ENCODE results near the gene ASXL2. TPM values are rescaled to one million over a fixed set of nuclear protein-coding genes. Genes with fewer than 3 reads are reported as not detected.
"Not testable (repeated sequence)": the region's sequence is repeated elsewhere in the genome, so short reads cannot be mapped to it uniquely, and the experiment has no call there.

The ASXL2 gene
- total and polyA plus RNA-seq, 4 experiments from 2014 or later: 6.3 to 63.6 (median 33.1) TPM

- CTCF ChIA-PET (ENCODE audit: partially characterized antibody): interaction anchor here (1.2 to 1.6 kb wide), 2 partner anchors 8 to 47 kb away, joined by 3 to 4 read pairs; no protein-coding TSS in a partner anchor
- Mint-ChIP-seq H3K27ac (no peak overlapping the region), H3K4me3 (no peak overlapping the region), H3K27me3 (no peaks in the 10 kb centered on the region), H3K9me3 (no peaks in the 10 kb centered on the region), H3K36me3 (no peaks in the 10 kb centered on the region), H3K4me1 (no peaks in the 10 kb centered on the region)
- intact Hi-C loops (cut with micrococcal nuclease): no loop called here
- Histone ChIP-seq H3K4me1 (ENCODE audit: insufficient read depth, low read length) (no peaks in the 10 kb centered on the region), H3K27me3 (ENCODE audit: insufficient read depth, low read length) (no peaks in the 10 kb centered on the region), H3K27ac (ENCODE audit: low read depth, low read length) (no peak overlapping the region), H3K36me3 (ENCODE audit: insufficient read depth, low read length) (no peaks in the 10 kb centered on the region), H3K4me3 (ENCODE audit: low read length in 2 of 2) (no peak overlapping the region), H3K9me3 (ENCODE audit: control insufficient read depth in 1 of 2, low read length in 2 of 2) (no peaks in the 10 kb centered on the region)
- POLR2A ChIA-PET (ENCODE audit: partially characterized antibody): no interaction called here
- no peak for DNase-seq
Measured at GRCh38 chr2:25903216-25903776, 25.0 kb upstream of the ASXL2 start.

DNA sequence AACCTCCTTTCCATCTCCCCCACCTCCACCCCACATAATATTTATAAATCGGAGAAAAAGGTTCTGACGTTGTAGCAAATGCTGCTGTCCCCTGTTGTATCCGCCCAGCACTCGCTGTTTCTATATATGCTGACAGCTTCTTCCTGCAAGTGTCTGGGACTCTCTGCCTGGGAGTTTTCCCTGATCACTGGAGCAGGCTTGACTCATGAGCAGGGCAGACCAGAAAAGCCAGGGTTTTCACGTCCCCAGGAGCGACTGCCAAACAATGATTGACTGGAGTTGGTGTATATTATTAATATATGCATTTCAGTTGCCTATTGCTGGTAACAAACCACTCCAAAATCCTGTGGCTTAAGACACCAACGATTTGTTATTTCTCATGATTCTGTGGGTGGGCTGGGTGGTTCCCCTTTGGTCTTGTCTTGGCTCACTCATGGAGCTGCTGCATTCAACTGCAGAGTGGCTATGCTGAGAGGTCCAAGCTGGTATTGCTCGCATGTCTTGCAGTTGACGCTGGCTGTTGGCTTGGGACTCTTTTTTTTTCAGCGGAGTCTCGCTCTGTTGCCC lies 21.2 kb upstream of the ASXL2 start:
- no peaks in the 10 kb centered on the region for H3K4me1 Mint-ChIP-seq
- Histone ChIP-seq H3K36me3 (ENCODE audit: insufficient read depth, low read length) (no peaks in the 10 kb centered on the region), H3K4me3 (ENCODE audit: low read length in 2 of 2) (no peak overlapping the region), H3K4me1 (ENCODE audit: insufficient read depth, low read length) (no peaks in the 10 kb centered on the region), H3K27me3 (ENCODE audit: insufficient read depth, low read length) (no peaks in the 10 kb centered on the region), H3K9me3 (ENCODE audit: control insufficient read depth in 1 of 2, low read length in 2 of 2) (no peaks in the 10 kb centered on the region), H3K27ac (ENCODE audit: low read depth, low read length) (no peak overlapping the region)
- no peak overlapping the region for H3K4me3 Mint-ChIP-seq
- intact Hi-C loops (cut with micrococcal nuclease): no loop called here
- H3K36me3 Mint-ChIP-seq: no peaks in the 10 kb centered on the region
- H3K27ac Mint-ChIP-seq: peak overlapping the region in 1 of 7 donors; percentile 58
- no peak for DNase-seq
- ChIA-PET CTCF (ENCODE audit: partially characterized antibody) (no interaction called here), POLR2A (ENCODE audit: partially characterized antibody) (no interaction called here)
- H3K9me3 Mint-ChIP-seq: peaks cover 0 to 3% (median 0%) of the 10 kb centered on the region in 8 donors
- no peaks in the 10 kb centered on the region for H3K27me3 Mint-ChIP-seq

- no peaks in the 10 kb centered on the region for H3K27me3 ChIP-seq (ENCODE audit: insufficient read depth, low read length)
- H3K27ac ChIP-seq (ENCODE audit: low read depth, low read length): no peak overlapping the region
- Mint-ChIP-seq H3K9me3 (peaks cover 0 to 3% (median 0%) of the 10 kb centered on the region in 8 donors), H3K27ac (no peak overlapping the region), H3K36me3 (no peaks in the 10 kb centered on the region), H3K27me3 (no peaks in the 10 kb centered on the region), H3K4me3 (no peak overlapping the region), H3K4me1 (no peaks in the 10 kb centered on the region)
- H3K9me3 ChIP-seq (ENCODE audit: control insufficient read depth in 1 of 2, low read length in 2 of 2): no peaks in the 10 kb centered on the region
- CTCF ChIA-PET (ENCODE audit: partially characterized antibody): no interaction called here
- H3K4me3 ChIP-seq (ENCODE audit: low read length in 2 of 2): no peak overlapping the region
- H3K4me1 ChIP-seq (ENCODE audit: insufficient read depth, low read length): no peaks in the 10 kb centered on the region
- H3K36me3 ChIP-seq (ENCODE audit: insufficient read depth, low read length): no peaks in the 10 kb centered on the region
- intact Hi-C loops (cut with micrococcal nuclease): no loop called here
- no peak for DNase-seq
- POLR2A ChIA-PET (ENCODE audit: partially characterized antibody): no interaction called here
Measured at GRCh38 chr2:25897506-25897905, 19.2 kb upstream of the ASXL2 start.

- CTCF ChIA-PET (ENCODE audit: partially characterized antibody): interaction anchor here (1.2 to 1.7 kb wide), 2 partner anchors 8 to 17 kb away, joined by 4 to 5 read pairs; no protein-coding TSS in a partner anchor
Measured at GRCh38 chr2:25896308-25896707, 18.0 kb upstream of the ASXL2 start.

DNA sequence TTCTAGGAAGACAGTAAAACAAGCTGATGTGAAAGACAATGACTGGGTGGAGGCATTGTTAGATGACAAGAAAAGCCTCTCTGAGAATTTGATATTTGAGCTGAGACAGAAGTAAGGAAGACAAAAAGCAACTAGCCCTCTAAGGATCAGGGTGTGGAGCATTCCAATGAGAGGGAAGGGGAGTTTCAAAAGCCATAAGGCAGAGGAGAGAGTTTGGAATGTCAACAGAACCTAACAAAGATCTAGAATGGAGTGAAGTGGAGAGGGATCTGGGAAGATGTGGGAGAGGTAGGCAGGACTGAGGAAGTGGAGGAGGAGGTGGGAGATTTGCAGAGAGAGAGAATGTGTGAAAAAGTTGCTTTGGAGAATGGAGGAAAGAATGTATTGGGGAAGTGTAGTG lies 17.3 kb upstream of the ASXL2 start:
- H3K36me3 ChIP-seq (ENCODE audit: insufficient read depth, low read length): no peaks in the 10 kb centered on the region
- Mint-ChIP-seq H3K9me3 (peaks cover 0 to 3% (median 0%) of the 10 kb centered on the region in 8 donors), H3K4me3 (no peak overlapping the region), H3K27me3 (no peaks in the 10 kb centered on the region), H3K4me1 (no peaks in the 10 kb centered on the region), H3K36me3 (no peaks in the 10 kb centered on the region), H3K27ac (peak overlapping the region in 1 of 7 donors; percentile 71)
- no peaks in the 10 kb centered on the region for H3K9me3 ChIP-seq (ENCODE audit: control insufficient read depth in 1 of 2, low read length in 2 of 2)
- POLR2A ChIA-PET (ENCODE audit: partially characterized antibody): interaction anchor here (0.7 kb wide), 1 partner anchor 17 kb away, joined by 3 read pairs; no protein-coding TSS in a partner anchor
- DNase-seq: no peak
- intact Hi-C loops (cut with micrococcal nuclease): no loop called here
- no peaks in the 10 kb centered on the region for H3K4me1 ChIP-seq (ENCODE audit: insufficient read depth, low read length)
- H3K27ac ChIP-seq (ENCODE audit: low read depth, low read length): no peak overlapping the region
- CTCF ChIA-PET (ENCODE audit: partially characterized antibody): interaction anchor here (1.2 to 1.7 kb wide), 3 partner anchors 9 to 44 kb away, joined by 4 to 6 read pairs (median 5); no protein-coding TSS in a partner anchor
- H3K27me3 ChIP-seq (ENCODE audit: insufficient read depth, low read length): no peaks in the 10 kb centered on the region
- no peak overlapping the region for H3K4me3 ChIP-seq (ENCODE audit: low read length in 2 of 2)

More at GRCh38 chr2:25896308-25896707, 18.0 kb upstream of the ASXL2 start:
- H3K36me3 Mint-ChIP-seq; H3K9me3 Mint-ChIP-seq; H3K27me3 Mint-ChIP-seq; H3K27me3 ChIP-seq (ENCODE audit: insufficient read depth, low read length); H3K4me1 Mint-ChIP-seq; H3K4me1 ChIP-seq (ENCODE audit: insufficient read depth, low read length); H3K27ac ChIP-seq (ENCODE audit: low read depth, low read length); POLR2A ChIA-PET (ENCODE audit: partially characterized antibody); H3K4me3 ChIP-seq (ENCODE audit: low read length in 2 of 2); intact Hi-C loops (cut with micrococcal nuclease); H3K4me3 Mint-ChIP-seq; H3K36me3 ChIP-seq (ENCODE audit: insufficient read depth, low read length); H3K9me3 ChIP-seq (ENCODE audit: control insufficient read depth in 1 of 2, low read length in 2 of 2); H3K27ac Mint-ChIP-seq; DNase-seq: not testable (repeated sequence)

DNA sequence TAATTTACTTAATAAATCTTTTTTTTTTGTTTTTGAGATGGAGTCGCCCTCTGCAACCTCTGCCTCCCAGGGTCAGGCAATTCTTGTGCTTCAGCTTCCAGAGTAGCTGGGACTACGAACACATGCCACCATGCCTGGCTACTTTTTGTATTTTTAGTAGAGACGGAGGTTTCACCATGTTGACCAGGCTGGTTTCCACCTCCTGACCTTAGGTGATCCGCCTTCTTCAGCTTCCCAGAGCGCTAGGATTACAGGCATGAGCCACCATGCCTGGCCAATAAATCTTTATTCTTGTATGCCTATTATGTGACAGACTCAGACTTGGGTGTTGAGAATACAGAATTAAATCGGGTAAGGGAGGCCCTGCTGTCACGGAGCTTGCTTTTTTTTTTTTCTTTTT lies 16.7 kb upstream of the ASXL2 start:
- H3K27me3 Mint-ChIP-seq: no peaks in the 10 kb centered on the region

DNA sequence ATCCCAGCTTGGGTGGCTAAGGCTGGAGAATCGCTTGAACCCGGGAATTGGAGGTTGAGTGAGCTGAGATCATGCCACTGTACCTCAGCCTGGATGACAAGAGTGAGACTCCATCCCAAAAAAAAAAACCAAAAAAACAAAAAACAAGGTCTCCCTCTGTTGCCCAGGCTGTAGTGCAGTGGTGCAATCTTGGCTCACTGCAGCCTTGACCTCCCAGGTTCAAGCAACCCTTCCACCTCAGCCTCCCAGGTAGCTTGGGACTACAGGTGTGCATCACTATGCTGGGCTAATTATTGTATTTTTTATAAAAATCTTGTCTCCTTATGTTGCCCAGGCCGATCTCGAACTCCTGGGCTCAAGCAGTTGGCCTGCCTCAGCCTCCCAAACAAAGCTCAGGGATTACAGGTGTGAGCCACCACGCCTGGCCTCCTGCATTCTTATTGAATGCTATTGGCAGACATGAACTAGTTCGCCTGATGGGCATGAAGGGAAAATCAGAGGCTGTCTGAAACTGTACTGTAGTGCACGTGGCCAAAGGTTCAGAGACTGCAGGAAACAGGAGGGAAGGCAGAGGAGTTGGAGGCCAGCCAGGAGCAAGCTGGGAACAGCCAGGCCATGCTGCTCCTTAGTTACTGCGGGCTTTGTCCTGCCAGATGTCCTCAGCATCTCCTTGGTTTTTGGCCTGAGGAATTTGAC lies 16.0 kb upstream of the ASXL2 start:
- no peaks in the 10 kb centered on the region for H3K4me1 Mint-ChIP-seq
- POLR2A ChIA-PET (ENCODE audit: partially characterized antibody): no interaction called here
- H3K9me3 Mint-ChIP-seq: peaks cover 0 to 3% (median 0%) of the 10 kb centered on the region in 8 donors
- no peaks in the 10 kb centered on the region for H3K27me3 ChIP-seq (ENCODE audit: insufficient read depth, low read length)
- peak overlapping the region in 1 of 7 donors; percentile 6 for H3K27ac Mint-ChIP-seq
- DNase-seq: no peak
- no peaks in the 10 kb centered on the region for H3K4me1 ChIP-seq (ENCODE audit: insufficient read depth, low read length)
- H3K9me3 ChIP-seq (ENCODE audit: control insufficient read depth in 1 of 2, low read length in 2 of 2): no peaks in the 10 kb centered on the region
- CTCF ChIA-PET (ENCODE audit: partially characterized antibody): interaction anchor here (0.7 kb wide), 1 partner anchor 202 kb away, joined by 3 read pairs; no protein-coding TSS in a partner anchor
- no peak overlapping the region for H3K27ac ChIP-seq (ENCODE audit: low read depth, low read length)
- no peak overlapping the region for H3K4me3 ChIP-seq (ENCODE audit: low read length in 2 of 2)
- H3K27me3 Mint-ChIP-seq: no peaks in the 10 kb centered on the region
- intact Hi-C loops (cut with micrococcal nuclease): no loop called here
- no peaks in the 10 kb centered on the region for H3K36me3 ChIP-seq (ENCODE audit: insufficient read depth, low read length)
- H3K4me3 Mint-ChIP-seq: no peak overlapping the region
- no peaks in the 10 kb centered on the region for H3K36me3 Mint-ChIP-seq

More for the DNA sequence above, 16.7 kb upstream of the ASXL2 start:
- Mint-ChIP-seq H3K27ac (no peak overlapping the region), H3K36me3 (no peaks in the 10 kb centered on the region), H3K4me3 (no peak overlapping the region), H3K4me1 (no peaks in the 10 kb centered on the region), H3K9me3 (peaks cover 0 to 3% (median 0%) of the 10 kb centered on the region in 8 donors)
- Histone ChIP-seq H3K27me3 (ENCODE audit: insufficient read depth, low read length) (no peaks in the 10 kb centered on the region), H3K36me3 (ENCODE audit: insufficient read depth, low read length) (no peaks in the 10 kb centered on the region), H3K4me1 (ENCODE audit: insufficient read depth, low read length) (no peaks in the 10 kb centered on the region), H3K9me3 (ENCODE audit: control insufficient read depth in 1 of 2, low read length in 2 of 2) (no peaks in the 10 kb centered on the region), H3K4me3 (ENCODE audit: low read length in 2 of 2) (no peak overlapping the region), H3K27ac (ENCODE audit: low read depth, low read length) (no peak overlapping the region)
- intact Hi-C loops (cut with micrococcal nuclease): no loop called here
- ChIA-PET CTCF (ENCODE audit: partially characterized antibody) (interaction anchor here (1.2 to 1.7 kb wide), 3 partner anchors 9 to 43 kb away, joined by 4 to 6 read pairs (median 5); no protein-coding TSS in a partner anchor), POLR2A (ENCODE audit: partially characterized antibody) (interaction anchor here (0.7 kb wide), 1 partner anchor 16 kb away, joined by 3 read pairs; no protein-coding TSS in a partner anchor)
- DNase-seq: no peak

Measured in CD4-positive, alpha-beta memory T cell (primary cell).